SK-N-SH treated with all-trans-retinoic acid at 6 μM for 48 hours (cell line): ENCODE measurements around the gene BRAP.
"Not testable (repeated sequence)": the region's sequence is repeated elsewhere in the genome, so short reads cannot be mapped to it uniquely, and the experiment has no call there.

Source experiments
- ARNTL ChIP-seq: fragments of 450-650 bp; formaldehyde crosslinking; IDR thresholded peaks from 2 replicates; pipeline ENCODE4 v1.5.0; 2020; ENCODE audit warnings: low read depth, mild to moderate bottlenecking, moderate library complexity, borderline replicate concordance
- CSDC2 ChIP-seq: fragments of 250-450 bp; sonication (Bioruptor Pico); IDR thresholded peaks from 2 replicates; pipeline ENCODE4 v1.5.0; 2020; ENCODE audit warnings: mild to moderate bottlenecking, moderate library complexity
- CSRNP3 ChIP-seq: fragments of 250-450 bp; sonication (Bioruptor Pico); IDR thresholded peaks from 2 replicates; pipeline ENCODE4 v1.5.1; 2021; ENCODE audit warnings: mild to moderate bottlenecking, moderate library complexity
- ESRRG ChIP-seq: fragments of 250-450 bp; sonication (Bioruptor Pico); IDR thresholded peaks from 2 replicates; pipeline ENCODE4 v1.6.1; 2021; ENCODE audit warnings: mild to moderate bottlenecking
- GLIS3 ChIP-seq: fragments of 250-450 bp; sonication (Bioruptor Pico); IDR thresholded peaks from 2 replicates; pipeline ENCODE4 v1.5.0; 2020; ENCODE audit warnings: mild to moderate bottlenecking, moderate library complexity
- ISL1 ChIP-seq: fragments of 250-450 bp; sonication (Bioruptor Pico); IDR thresholded peaks from 2 replicates; pipeline ENCODE4 v2.1.2; 2022; ENCODE audit warnings: mild to moderate bottlenecking, moderate library complexity
- PATZ1 ChIP-seq: fragments of 250-450 bp; sonication (Bioruptor Pico); IDR thresholded peaks from 2 replicates; pipeline ENCODE4 v1.8.0; 2020; ENCODE audit warnings: mild to moderate bottlenecking, moderate library complexity, borderline replicate concordance
- POU6F1 ChIP-seq: fragments of 250-450 bp; sonication (Bioruptor Pico); IDR thresholded peaks from 2 replicates; pipeline ENCODE4 v1.8.0; 2021; ENCODE audit warnings: low read depth, mild to moderate bottlenecking, moderate library complexity, borderline replicate concordance
- SNAI2 ChIP-seq: fragments of 250-450 bp; sonication (Bioruptor Pico); IDR thresholded peaks from 2 replicates; pipeline ENCODE4 v1.5.0; 2020; ENCODE audit warnings: mild to moderate bottlenecking, moderate library complexity
- TOX ChIP-seq: fragments of 250-450 bp; sonication (Bioruptor Pico); IDR thresholded peaks from 2 replicates; pipeline ENCODE4 v1.8.0; 2021; ENCODE audit warnings: mild to moderate bottlenecking, moderate library complexity, borderline replicate concordance
- TSHZ2 ChIP-seq: fragments of 250-450 bp; sonication (Bioruptor Pico); IDR thresholded peaks from 2 replicates; pipeline ENCODE4 v1.5.0; 2020; ENCODE audit warnings: mild to moderate bottlenecking, moderate library complexity
- ZFP3 ChIP-seq: fragments of 250-450 bp; sonication (Bioruptor Pico); IDR thresholded peaks from 2 replicates; pipeline ENCODE4 v1.5.0; 2020; ENCODE audit warnings: mild to moderate bottlenecking, moderate library complexity
- ZNF70 ChIP-seq: fragments of 450-650 bp; formaldehyde crosslinking; IDR thresholded peaks from 2 replicates; pipeline ENCODE4 v1.5.0; 2020; ENCODE audit warnings: mild to moderate bottlenecking, moderate library complexity

- TF ChIP-seq ARNTL; POU6F1 (CRISPR knock-in tag); GLIS3 (CRISPR knock-in tag); TOX; ZFP3; PATZ1; TSHZ2; ESRRG (CRISPR knock-in tag); ZNF70 (CRISPR knock-in tag); SNAI2 (CRISPR knock-in tag); ISL1 (CRISPR knock-in tag); CSDC2 (CRISPR knock-in tag); CSRNP3 (CRISPR knock-in tag): not testable (repeated sequence)
Observed at GRCh38 chr12:111617841-111618240, 67.9 kb downstream of the BRAP start.
